Adrenal gland (tissue), 12 donors: ENCODE data around the gene NCK2. TPM values are rescaled to one million over a fixed set of nuclear protein-coding genes. Genes with fewer than 3 reads are reported as not detected.

Experiments
- DNase-seq, 7 donors: peaks; one replicate each; pipeline ENCODE4 v3.0.0-alpha.2; 2019 to 2020
- H3K27ac ChIP-seq, 5 donors: fragments of 200-600 bp; sonication (generic) in 4 of 5; 1 replicate in 3 of 5; 2 replicates in 2 of 5; pipeline versions ENCODE4 v1.5.1 to v1.8.0; 2016 to 2020; ENCODE audit warnings: mild to moderate bottlenecking in 1 of 5
- H3K27me3 ChIP-seq: fragments of 200-600 bp; 2 replicates; pipeline ENCODE4 v1.8.0; 2021
- H3K36me3 ChIP-seq, 2 donors: fragments of 200-600 bp; replicated peaks in 1 of 2; 1 replicate in 1 of 2; 2 replicates in 1 of 2; pipeline versions ENCODE4 v1.5.1 to v1.8.0; 2018 to 2022
- H3K4me1 ChIP-seq, 2 donors: fragments of 200-600 bp; replicated peaks in 1 of 2; 1 replicate in 1 of 2; 2 replicates in 1 of 2; pipeline versions ENCODE4 v1.5.1 to v1.8.0; 2018 to 2021
- H3K4me3 ChIP-seq, 4 donors: fragments of 200-600 bp; sonication (generic) in 3 of 4; one replicate each; pipeline ENCODE4 v1.5.1; 2016 to 2018
- H3K9me3 ChIP-seq, 3 donors: fragments of 200-600 bp; sonication (generic) in 1 of 3; replicated peaks in 1 of 3; 1 replicate in 2 of 3; 2 replicates in 1 of 3; pipeline versions ENCODE4 v1.5.1 to v1.8.0; 2016 to 2021
- CTCF ChIP-seq, 6 experiments: fragments of 450-650 bp in 4 of 6; fragments of 200-600 bp in 2 of 6; sonication (generic) in 1 of 6; IDR thresholded peaks; 1 replicate in 5 of 6; 2 replicates in 1 of 6; pipeline versions ENCODE4 v1.5.1 to v1.8.0; 2016 to 2021; ENCODE audit warnings: antibody characterized with exemption in 6 of 6, mild to moderate bottlenecking in 2 of 6, moderate library complexity in 1 of 6
- POLR2A ChIP-seq, 2 donors: fragments of 450-650 bp; IDR thresholded peaks; one replicate each; pipeline ENCODE4 v1.6.1; 2017; ENCODE audit warnings: antibody characterized with exemption in 2 of 2, mild to moderate bottlenecking in 2 of 2, moderate library complexity in 1 of 2
- WGBS, 4 donors: extraction: QIAGEN DNeasy Blood & Tissue Kit in 2 of 4; methylation state at CpG; one replicate each; pipeline versions ENCODE4 v1.1.5 to v1.1.7; 2013 to 2017; 5-methylcytosine and 5-hydroxymethylcytosine counted together
- intact Hi-C, 2 donors: fragments of 100-400 bp; cut with DNase I; formaldehyde crosslinking; loops; one replicate each; pipeline versions ENCODE4 v1.14.1 to v1.15.0; 2022 to 2023
- polyA plus RNA-seq, 3 donors: library from polyadenylated mRNA; stranded (reverse); fragments of 200-250 nt in 2 of 3; fragments of 350-450 nt in 1 of 3; fragmentation: Illumina TruSeq in 1 of 3; extraction: RNeasy Lipid Tissue Mini Kit (QIAGEN cat#74804) in 1 of 3; gene quantifications; one replicate each; pipeline ENCODE4 v1.2.3, GENCODE V29; 2013 to 2014
- total RNA-seq, 9 donors: library from RNA; depleted of rRNA in 4 of 9; stranded (reverse); fragments of >200 nt in 4 of 9; fragments of 120-200 nt in 1 of 9; fragmentation: NEBNext Ultra II Directional in 1 of 9; extraction: Animal tissue kit (Norgen Biotek cat#: 25700) in 1 of 9; gene quantifications; one replicate each; pipeline versions ENCODE4 v1.1.0 to v1.2.4, GENCODE V29; 2013 to 2023
- donor health status: healthy with polysubstance abuse.
- donor health status: Bipolar disorder and iron deficiency.
- donor health status: DM: yes; HTN: yes; CAD: no.
- donor health status: DM: no; HTN: no; CAD: no.
- donor health status: DM: no; HTN: no; CAD: no.
- donor health status: DM: yes; HTN: yes; CAD: no.

Gene NCK2
- total and polyA plus RNA-seq, 12 donors: 13.7 to 56.0 (median 37.3) TPM

- no peaks in the 10 kb centered on the region for H3K36me3 ChIP-seq
- H3K4me1 ChIP-seq: no peaks in the 10 kb centered on the region
- H3K9me3 ChIP-seq: no peaks in the 10 kb centered on the region
- intact Hi-C loops: no loop called here
- H3K27ac ChIP-seq: no peak overlapping the region
- H3K27me3 ChIP-seq: no peaks in the 10 kb centered on the region
- WGBS, 4 donors: 55 to 68% (median 62%) methylated on average over 4 of the region's 4 CpGs
- no peak for TF ChIP-seq POLR2A (IDR thresholded peaks at IDR 0.05)
- no peak for TF ChIP-seq CTCF (IDR thresholded peaks at IDR 0.05)
- DNase-seq: no peak
- no peak overlapping the region for H3K4me3 ChIP-seq
These were observed 164.5 kb downstream of the NCK2 start for GRCh38 chr2:105909215-105909614.

GRCh38 chr2:105910497-105911238 is 166.0 kb downstream of the NCK2 start:
- Histone ChIP-seq H3K4me1 (no peaks in the 10 kb centered on the region), H3K36me3 (no peaks in the 10 kb centered on the region), H3K27me3 (no peaks in the 10 kb centered on the region), H3K27ac (no peak overlapping the region), H3K4me3 (no peak overlapping the region), H3K9me3 (peaks cover 0 to 4% (median 0%) of the 10 kb centered on the region in 3 donors)
- DNase-seq: no peak
- WGBS, 4 donors: 85 to 89% (median 86%) methylated on average over 13 of the region's 13 CpGs
- intact Hi-C loops: no loop called here
- TF ChIP-seq POLR2A (IDR thresholded peaks at IDR 0.05) (no peak), CTCF (IDR thresholded peaks at IDR 0.05) (no peak)

GRCh38 chr2:105911425-105911824 is 166.7 kb downstream of the NCK2 start:
- intact Hi-C loops: no loop called here

GRCh38 chr2:105912081-105912480 is 167.4 kb downstream of the NCK2 start:
- TF ChIP-seq CTCF (IDR thresholded peaks at IDR 0.05): no peak
- no peak for TF ChIP-seq POLR2A (IDR thresholded peaks at IDR 0.05)
- no peak for DNase-seq
- Histone ChIP-seq H3K27me3 (no peaks in the 10 kb centered on the region), H3K4me3 (no peak overlapping the region), H3K9me3 (peaks cover 0 to 4% (median 0%) of the 10 kb centered on the region in 3 donors), H3K36me3 (no peaks in the 10 kb centered on the region), H3K27ac (no peak overlapping the region), H3K4me1 (no peaks in the 10 kb centered on the region)
- 73 to 87% (median 80%) methylated on average over 2 of the region's 2 CpGs for WGBS, 4 donors
- intact Hi-C loops: no loop called here

More at GRCh38 chr2:105911425-105911824, 166.7 kb downstream of the NCK2 start:
- DNase-seq: no peak
- TF ChIP-seq CTCF (IDR thresholded peaks at IDR 0.05): no peak
- TF ChIP-seq POLR2A (IDR thresholded peaks at IDR 0.05): no peak
- Histone ChIP-seq H3K4me1 (no peaks in the 10 kb centered on the region), H3K27me3 (no peaks in the 10 kb centered on the region), H3K36me3 (no peaks in the 10 kb centered on the region), H3K9me3 (peaks cover 0 to 4% (median 0%) of the 10 kb centered on the region in 3 donors), H3K4me3 (no peak overlapping the region), H3K27ac (no peak overlapping the region)
- WGBS, 4 donors: 76 to 81% (median 79%) methylated on average over 3 of the region's 3 CpGs
